GM21390 (cell line): Measurements from ENCODE around the gene ALG3.

Source experiments
- ATAC-seq: cut with Tn5 transposase; IDR thresholded peaks from one replicate; pipeline ENCODE4 v1.9.1; 2021; ENCODE audit not compliant: unreplicated experiment

Gene ALG3

GRCh38 chr3:184198509-184198908 lies 50.3 kb downstream of the ALG3 start:
- ATAC-seq = no peak

DNA sequence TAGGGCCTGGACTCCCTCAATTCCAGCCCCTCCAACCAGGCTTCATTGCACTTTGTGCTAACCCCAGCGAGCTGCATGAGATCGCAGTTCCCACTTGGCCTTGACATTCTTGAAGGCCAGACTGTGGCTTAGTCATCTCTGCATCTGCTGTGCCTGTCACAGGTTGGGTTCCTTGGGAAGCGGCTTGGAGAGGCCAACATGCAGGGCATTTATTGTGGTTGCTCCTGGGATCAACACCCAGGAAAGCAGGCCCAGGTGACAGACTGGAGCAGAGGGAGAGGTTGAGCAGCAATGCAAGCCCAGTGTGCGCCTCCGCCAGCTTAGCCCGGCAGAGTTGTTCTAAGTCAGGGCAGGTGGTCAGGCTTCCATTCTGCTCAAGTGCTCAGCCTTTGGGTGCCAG lies 52.2 kb downstream of the ALG3 start:
- ATAC-seq = no peak

DNA sequence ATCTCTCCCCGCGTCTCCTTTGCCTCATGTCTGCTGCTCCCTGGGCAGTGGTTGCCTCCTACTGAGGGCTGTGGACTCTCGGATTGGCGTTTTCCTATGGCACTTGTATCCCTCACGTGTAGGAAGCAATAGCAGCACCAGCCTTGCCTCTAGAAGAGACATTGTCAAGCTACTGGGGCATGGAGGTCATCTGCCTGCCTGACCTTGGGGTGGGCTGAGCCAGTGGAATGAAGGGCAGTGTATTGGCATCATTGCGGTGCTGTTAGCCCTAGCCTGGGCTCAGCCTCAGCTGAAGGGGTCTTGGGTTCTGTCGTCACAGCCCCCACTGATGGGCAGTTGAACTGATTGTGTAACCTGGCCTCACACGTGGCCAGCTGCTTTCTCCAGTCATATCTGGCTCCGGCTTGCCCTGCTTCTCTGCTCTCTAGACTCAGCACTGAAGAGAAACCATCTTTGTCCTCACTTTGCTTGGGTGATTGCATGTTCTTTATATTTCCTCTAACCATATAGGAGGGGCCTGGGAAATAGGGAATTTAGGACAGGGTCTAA lies 54.7 kb downstream of the ALG3 start:
- ATAC-seq = no peak

DNA sequence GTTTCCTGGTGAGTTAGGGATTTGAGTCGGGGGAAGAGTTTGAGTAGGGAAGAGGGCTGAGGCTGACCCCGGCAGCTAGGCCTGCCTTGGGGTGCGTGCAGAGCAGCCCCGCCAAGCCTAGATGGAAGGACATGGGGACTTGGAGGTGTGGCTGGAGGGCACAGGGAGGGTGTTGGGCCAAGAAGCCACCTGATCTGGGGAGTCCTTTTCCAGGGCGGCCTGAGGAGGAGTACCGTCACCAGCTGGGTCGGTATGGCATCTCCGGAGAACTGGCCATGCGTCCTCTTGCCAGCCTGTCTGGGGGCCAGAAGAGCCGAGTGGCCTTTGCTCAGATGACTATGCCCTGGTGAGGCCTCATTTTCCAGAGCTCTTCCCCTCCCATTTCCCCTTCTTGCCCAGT lies 55.9 kb downstream of the ALG3 start:
- ATAC-seq = no peak
